SU-DHL-6 (cell line): ENCODE results near the gene S100B.

Experiments
- H2AFZ ChIP-seq: fragments of 200-600 bp; sonication (generic); 2 replicates; pipeline ENCODE4 v1.6.1; 2014; ENCODE audit warnings: low read depth, mild to moderate bottlenecking, moderate library complexity, mixed read lengths, antibody characterized with exemption, low read length; ENCODE audit not compliant: severe bottlenecking
- H3F3A ChIP-seq: fragments of 200-600 bp; shearing (Covaris generic); 2 replicates; pipeline ENCODE4 v1.6.0; 2016; ENCODE audit warnings: antibody characterized with exemption, mild to moderate bottlenecking; ENCODE audit not compliant: insufficient read depth
- H3K27ac ChIP-seq: fragments of 200-600 bp; sonication (generic); 2 replicates; pipeline ENCODE4 v1.5.1; 2016; ENCODE audit warnings: low read depth, mild to moderate bottlenecking, low read length, moderate library complexity, mixed read lengths
- H3K27me3 ChIP-seq: fragments of 200-600 bp; sonication (generic), shearing (Covaris generic); 2 replicates; pipeline ENCODE4 v1.6.0; 2014; ENCODE audit warnings: mild to moderate bottlenecking, low read length
- H3K36me3 ChIP-seq: fragments of 200-600 bp; sonication (generic); 2 replicates; pipeline ENCODE4 v1.6.1; 2014; ENCODE audit warnings: mild to moderate bottlenecking, low read length, mixed read lengths
- H3K4me2 ChIP-seq: fragments of 300-600, 200-600 bp; shearing (Covaris generic), sonication (generic); 2 replicates; pipeline ENCODE4 v1.6.0; 2014; ENCODE audit warnings: low read length, low read depth, mild to moderate bottlenecking; ENCODE audit not compliant: poor library complexity, severe bottlenecking
- H3K4me3 ChIP-seq: fragments of 200-600 bp; sonication (generic); 2 replicates; pipeline ENCODE4 v1.5.1; 2014; ENCODE audit warnings: antibody characterized with exemption, low read length, mild to moderate bottlenecking, mixed read lengths; ENCODE audit not compliant: insufficient read depth, poor library complexity, severe bottlenecking
- H3K79me2 ChIP-seq: fragments of 200-600 bp; sonication (generic); 2 replicates; pipeline ENCODE4 v1.6.1; 2014; ENCODE audit warnings: mild to moderate bottlenecking, low read length, moderate library complexity; ENCODE audit not compliant: insufficient read depth
- H3K9ac ChIP-seq: fragments of 200-600 bp; sonication (generic); 2 replicates; pipeline ENCODE4 v1.7.0; 2014; ENCODE audit warnings: mild to moderate bottlenecking, low read length
- H3K9me2 ChIP-seq: fragments of 200-600 bp; sonication (generic); replicated peaks from 2 replicates; pipeline ENCODE4 v1.6.1; 2014; ENCODE audit warnings: low read length; ENCODE audit not compliant: insufficient read depth
- H3K9me3 ChIP-seq: fragments of 200-600 bp; sonication (generic); 2 replicates; pipeline ENCODE4 v1.6.1; 2014; ENCODE audit warnings: low read length, mixed read lengths; ENCODE audit not compliant: insufficient read depth
- H4K20me1 ChIP-seq: fragments of 200-600 bp; sonication (generic); 2 replicates; pipeline ENCODE4 v1.6.1; 2014; ENCODE audit warnings: low read depth, mild to moderate bottlenecking, antibody characterized with exemption, low read length, moderate library complexity, mixed read lengths
- CTCF ChIP-seq: fragments of 200-600 bp; sonication (generic); IDR thresholded peaks from one replicate; pipeline ENCODE4 v1.5.1; 2017; ENCODE audit warnings: antibody characterized with exemption, mild to moderate bottlenecking, low read length, moderate library complexity; ENCODE audit not compliant: insufficient read depth, poor library complexity, severe bottlenecking
- EZH2phosphoT487 ChIP-seq: fragments of 200-600 bp; sonication (generic), shearing (Covaris generic); conservative IDR thresholded peaks from 2 replicates; pipeline ENCODE4 v1.6.1; 2018; ENCODE audit warnings: mild to moderate bottlenecking, antibody characterized with exemption, low read length, moderate library complexity, mixed read lengths

S100B gene

GRCh38 chr21:46627726-46628125 lies 22.8 kb upstream of the S100B start:
- TF ChIP-seq EZH2phosphoT487 (no peak), CTCF (no peak)
- Histone ChIP-seq H3F3A (no peaks in the 10 kb centered on the region), H3K36me3 (no peaks in the 10 kb centered on the region), H3K27ac (no peak overlapping the region), H3K9me2 (no peaks in the 10 kb centered on the region), H4K20me1 (no peaks in the 10 kb centered on the region), H3K27me3 (no peaks in the 10 kb centered on the region), H3K4me3 (no peak overlapping the region), H3K4me2 (no peak overlapping the region), H2AFZ (no peak overlapping the region), H3K9ac (no peak overlapping the region), H3K9me3 (peaks cover 12% of the 10 kb centered on the region; the same call in 1 of the 2 replicates), H3K79me2 (no peaks in the 10 kb centered on the region)

- peaks cover 12% of the 10 kb centered on the region; the same call in 1 of the 2 replicates for H3K9me3 ChIP-seq
- H3F3A ChIP-seq = no peaks in the 10 kb centered on the region
- no peaks in the 10 kb centered on the region for H4K20me1 ChIP-seq
- H3K9me2 ChIP-seq = no peaks in the 10 kb centered on the region
- no peaks in the 10 kb centered on the region for H3K79me2 ChIP-seq
- no peak overlapping the region for H3K9ac ChIP-seq
- H3K4me3 ChIP-seq = no peak overlapping the region
- TF ChIP-seq EZH2phosphoT487 = no peak
- H3K27ac ChIP-seq = no peak overlapping the region
- no peaks in the 10 kb centered on the region for H3K27me3 ChIP-seq
- no peak overlapping the region for H3K4me2 ChIP-seq
- no peaks in the 10 kb centered on the region for H3K36me3 ChIP-seq
- H2AFZ ChIP-seq = no peak overlapping the region
These were observed 22.2 kb upstream of the S100B start for GRCh38 chr21:46626975-46627501.

- Histone ChIP-seq H3K4me2 (no peak overlapping the region), H3K9ac (no peak overlapping the region)
These were observed 21.7 kb upstream of the S100B start for GRCh38 chr21:46626536-46626935.

More at GRCh38 chr21:46626536-46626935, 21.7 kb upstream of the S100B start:
- H3K27me3 ChIP-seq = no peaks in the 10 kb centered on the region
- no peaks in the 10 kb centered on the region for H3K36me3 ChIP-seq
- H3K79me2 ChIP-seq = no peaks in the 10 kb centered on the region
- H3K4me3 ChIP-seq = no peak overlapping the region
- no peaks in the 10 kb centered on the region for H4K20me1 ChIP-seq
- TF ChIP-seq EZH2phosphoT487 = no peak
- TF ChIP-seq CTCF = no peak
- H3K9me2 ChIP-seq = no peaks in the 10 kb centered on the region
- no peaks in the 10 kb centered on the region for H3F3A ChIP-seq
- no peak overlapping the region for H2AFZ ChIP-seq
- H3K27ac ChIP-seq = no peak overlapping the region
- peaks cover 12% of the 10 kb centered on the region; the same call in 1 of the 2 replicates for H3K9me3 ChIP-seq
